Upper lobe of left lung (tissue), 6 donors: ENCODE results near the gene P3H2. TPM values are rescaled to one million over a fixed set of nuclear protein-coding genes. Genes with fewer than 3 reads are reported as not detected.
A peak's percentile ranks its signal among the peaks of the same experiment; 100 is the strongest.

Experiments
- ATAC-seq, 2 donors: fragments of 200-7000 bp; cut with Tn5 transposase; one replicate each; pipeline ENCODE4 v1.9.1; 2022; ENCODE audit warnings: mild to moderate bottlenecking in 2 of 2, moderate library complexity in 2 of 2; ENCODE audit not compliant: low FRiP score in 2 of 2
- DNase-seq, 2 donors: peaks; one replicate each; pipeline ENCODE4 v3.0.0-alpha.2; 2019 to 2020
- H3K27ac ChIP-seq, 4 donors: fragments of 200-600 bp; sonication (generic); one replicate each; pipeline ENCODE4 v1.5.1; 2016 to 2019
- H3K27me3 ChIP-seq, 4 donors: fragments of 200-600 bp; sonication (generic); one replicate each; pipeline ENCODE4 v1.5.1; 2017 to 2019
- H3K36me3 ChIP-seq, 4 donors: fragments of 200-600 bp; sonication (generic); one replicate each; pipeline ENCODE4 v1.5.1; 2016 to 2019
- H3K4me1 ChIP-seq, 4 donors: fragments of 200-600 bp; sonication (generic); one replicate each; pipeline ENCODE4 v1.5.1; 2018 to 2019
- H3K4me3 ChIP-seq, 4 donors: fragments of 200-600 bp; sonication (generic); one replicate each; pipeline ENCODE4 v1.5.1; 2017 to 2019; ENCODE audit warnings: mild to moderate bottlenecking in 2 of 4, moderate library complexity in 1 of 4
- H3K9me3 ChIP-seq, 4 donors: fragments of 200-600 bp; sonication (generic); one replicate each; pipeline ENCODE4 v1.5.1; 2018 to 2019
- EP300 ChIP-seq, 4 donors: sonication (generic); formaldehyde crosslinking; IDR thresholded peaks; one replicate each; pipeline ENCODE4 v1.5.1; 2017; ENCODE audit warnings: antibody characterized with exemption in 4 of 4, control low read depth in 2 of 4
- POLR2A ChIP-seq, 4 donors: fragments of 450-650 bp; IDR thresholded peaks; one replicate each; pipeline ENCODE4 v1.5.1; 2016 to 2017; ENCODE audit warnings: antibody characterized with exemption in 4 of 4, mild to moderate bottlenecking in 2 of 4
- POLR2AphosphoS5 ChIP-seq, 2 donors: sonication (generic); formaldehyde crosslinking; IDR thresholded peaks; one replicate each; pipeline ENCODE4 v1.5.1; 2017; ENCODE audit warnings: antibody characterized with exemption in 2 of 2
- WGBS, 2 donors: methylation state at CpG; one replicate each; pipeline ENCODE4 v1.1.5; 2017 to 2018; 5-methylcytosine and 5-hydroxymethylcytosine counted together
- total RNA-seq, 6 donors: library from RNA; depleted of rRNA in 4 of 6; stranded (reverse); fragments of >200 nt in 4 of 6; gene quantifications; one replicate each; pipeline versions ENCODE4 v1.1.0 to v1.2.1, GENCODE V29; 2016 to 2021
- TF ChIP-seq, protein P1 (sequence below), 6 experiments: fragments of 450-650 bp in 4 of 6; fragments of 200-600 bp in 2 of 6; sonication (generic) in 2 of 6; IDR thresholded peaks; one replicate each; pipeline ENCODE4 v1.5.1; 2016 to 2019; ENCODE audit warnings: antibody characterized with exemption in 6 of 6
- donor health status: DM: no; HTN: no; CAD: no; lungs with moderate emphysema.
- donor health status: DM: no; HTN: yes; CAD: no; lungs with severe emphysema.

The P3H2 gene
- total RNA-seq, 6 donors from 2014 or later: 42.2 to 114 (median 63.0) TPM

DNA sequence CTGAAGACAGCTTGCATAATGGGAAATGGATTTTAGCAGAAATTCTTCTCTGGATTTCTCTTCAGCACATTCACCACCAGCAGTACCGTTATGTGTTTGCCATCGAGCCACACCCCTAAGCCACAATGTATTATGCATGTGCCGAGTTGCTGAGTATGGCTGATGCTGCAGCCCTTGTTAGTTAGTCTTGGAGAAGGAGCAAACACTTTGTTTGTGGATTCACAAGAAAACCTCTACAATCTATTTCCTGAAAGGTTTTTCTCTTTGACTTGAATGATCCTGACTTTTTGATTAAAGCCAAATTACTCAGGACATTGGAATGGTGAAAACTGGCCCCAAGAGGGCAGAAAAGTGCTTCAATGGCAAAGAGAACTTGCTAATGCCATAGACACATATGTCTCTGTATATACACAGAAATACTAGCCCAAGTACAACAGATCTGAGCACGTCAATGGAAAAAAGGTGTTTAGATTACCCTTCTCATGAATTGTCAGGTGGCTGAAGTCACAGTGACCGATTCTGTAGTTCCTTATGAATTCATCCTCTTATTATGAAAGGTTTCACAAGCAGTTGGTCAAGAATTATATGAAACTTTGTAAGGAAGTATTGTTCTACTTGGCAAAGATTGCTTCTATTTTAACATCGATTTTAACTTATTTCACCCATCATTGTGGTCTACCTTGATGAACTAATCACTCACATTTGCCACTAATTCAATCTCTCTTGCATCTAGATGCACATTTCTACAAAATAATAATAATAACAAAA, 103.0 kb downstream of the P3H2 start:
- no peaks in the 10 kb centered on the region for H3K36me3 ChIP-seq
- peaks cover 0 to 6% (median 2%) of the 10 kb centered on the region in 4 donors for H3K4me1 ChIP-seq
- TF ChIP-seq, protein P1, sequence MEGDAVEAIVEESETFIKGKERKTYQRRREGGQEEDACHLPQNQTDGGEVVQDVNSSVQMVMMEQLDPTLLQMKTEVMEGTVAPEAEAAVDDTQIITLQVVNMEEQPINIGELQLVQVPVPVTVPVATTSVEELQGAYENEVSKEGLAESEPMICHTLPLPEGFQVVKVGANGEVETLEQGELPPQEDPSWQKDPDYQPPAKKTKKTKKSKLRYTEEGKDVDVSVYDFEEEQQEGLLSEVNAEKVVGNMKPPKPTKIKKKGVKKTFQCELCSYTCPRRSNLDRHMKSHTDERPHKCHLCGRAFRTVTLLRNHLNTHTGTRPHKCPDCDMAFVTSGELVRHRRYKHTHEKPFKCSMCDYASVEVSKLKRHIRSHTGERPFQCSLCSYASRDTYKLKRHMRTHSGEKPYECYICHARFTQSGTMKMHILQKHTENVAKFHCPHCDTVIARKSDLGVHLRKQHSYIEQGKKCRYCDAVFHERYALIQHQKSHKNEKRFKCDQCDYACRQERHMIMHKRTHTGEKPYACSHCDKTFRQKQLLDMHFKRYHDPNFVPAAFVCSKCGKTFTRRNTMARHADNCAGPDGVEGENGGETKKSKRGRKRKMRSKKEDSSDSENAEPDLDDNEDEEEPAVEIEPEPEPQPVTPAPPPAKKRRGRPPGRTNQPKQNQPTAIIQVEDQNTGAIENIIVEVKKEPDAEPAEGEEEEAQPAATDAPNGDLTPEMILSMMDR (IDR thresholded peaks at IDR 0.05): peak in 2 of 6 experiments; percentile 24 to 32
- no peak for TF ChIP-seq EP300 (IDR thresholded peaks at IDR 0.05)
- TF ChIP-seq POLR2AphosphoS5 (IDR thresholded peaks at IDR 0.05): no peak
- no peak for TF ChIP-seq POLR2A (IDR thresholded peaks at IDR 0.05)
- ATAC-seq (no peak), DNase-seq (no peak)
- no peak overlapping the region for H3K4me3 ChIP-seq
- H3K27ac ChIP-seq: no peak overlapping the region
- H3K27me3 ChIP-seq: no peaks in the 10 kb centered on the region
- WGBS, 2 donors: 43 to 54% methylated on average over 6 of the region's 6 CpGs
- H3K9me3 ChIP-seq: no peaks in the 10 kb centered on the region

DNA sequence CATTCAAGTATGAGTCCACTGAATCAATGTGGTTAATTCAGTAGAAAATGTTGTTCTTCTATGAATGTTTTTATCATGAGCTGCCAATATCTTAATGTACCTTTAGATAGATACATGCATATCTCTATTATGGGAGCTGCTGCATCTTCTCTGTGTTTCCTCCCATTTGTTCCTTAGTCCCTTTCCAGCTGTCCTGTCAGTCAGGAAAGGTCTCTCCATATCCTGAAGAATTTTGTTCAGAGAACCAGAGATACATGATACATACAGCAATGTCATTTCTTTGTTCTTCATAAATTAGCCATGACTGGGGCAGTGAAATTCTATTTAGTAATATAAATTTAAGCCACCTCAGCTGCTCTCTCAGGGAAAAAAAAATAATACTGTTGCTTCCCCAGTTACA, 103.7 kb downstream of the P3H2 start:
- no peak for TF ChIP-seq EP300 (IDR thresholded peaks at IDR 0.05)
- TF ChIP-seq, protein P1 (IDR thresholded peaks at IDR 0.05): no peak
- TF ChIP-seq POLR2A (IDR thresholded peaks at IDR 0.05): no peak
- no peak for TF ChIP-seq POLR2AphosphoS5 (IDR thresholded peaks at IDR 0.05)
- H3K27ac ChIP-seq: no peak overlapping the region
- no peak for ATAC-seq
- H3K4me1 ChIP-seq: peaks cover 0 to 6% (median 2%) of the 10 kb centered on the region in 4 donors
- H3K4me3 ChIP-seq: no peak overlapping the region
- no peaks in the 10 kb centered on the region for H3K36me3 ChIP-seq
- DNase-seq: no peak
- no peaks in the 10 kb centered on the region for H3K27me3 ChIP-seq
- no peaks in the 10 kb centered on the region for H3K9me3 ChIP-seq

DNA sequence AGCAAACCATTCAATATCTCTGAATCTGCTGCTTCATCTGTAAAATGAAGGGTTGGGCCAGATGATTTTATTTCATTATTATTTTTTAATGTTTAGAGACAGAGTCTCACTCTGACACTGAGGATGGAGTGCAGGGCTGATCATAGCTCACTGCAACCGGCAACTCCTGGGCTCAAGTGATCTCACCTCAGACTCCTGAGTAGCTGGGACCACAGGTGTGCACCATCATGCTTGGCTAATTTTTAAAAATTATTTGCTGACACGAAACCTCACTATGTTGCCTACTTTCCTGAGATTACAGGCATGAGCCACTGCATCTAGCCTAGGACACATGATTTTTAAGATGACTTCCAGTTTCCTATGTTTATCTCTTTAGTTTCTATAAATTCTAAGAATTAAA, 105.8 kb downstream of the P3H2 start:
- no peaks in the 10 kb centered on the region for H3K36me3 ChIP-seq
- DNase-seq (no peak), ATAC-seq (no peak)
- TF ChIP-seq, protein P1 (IDR thresholded peaks at IDR 0.05): no peak
- TF ChIP-seq POLR2A (IDR thresholded peaks at IDR 0.05) (no peak), EP300 (IDR thresholded peaks at IDR 0.05) (no peak), POLR2AphosphoS5 (IDR thresholded peaks at IDR 0.05) (no peak)
- H3K27me3 ChIP-seq: no peaks in the 10 kb centered on the region
- H3K4me1 ChIP-seq: peaks cover 0 to 6% (median 2%) of the 10 kb centered on the region in 4 donors
- H3K4me3 ChIP-seq: no peak overlapping the region
- H3K9me3 ChIP-seq: no peaks in the 10 kb centered on the region
- WGBS, 2 donors: 78 to 86% methylated on average over 2 of the region's 2 CpGs
- no peak overlapping the region for H3K27ac ChIP-seq

DNA sequence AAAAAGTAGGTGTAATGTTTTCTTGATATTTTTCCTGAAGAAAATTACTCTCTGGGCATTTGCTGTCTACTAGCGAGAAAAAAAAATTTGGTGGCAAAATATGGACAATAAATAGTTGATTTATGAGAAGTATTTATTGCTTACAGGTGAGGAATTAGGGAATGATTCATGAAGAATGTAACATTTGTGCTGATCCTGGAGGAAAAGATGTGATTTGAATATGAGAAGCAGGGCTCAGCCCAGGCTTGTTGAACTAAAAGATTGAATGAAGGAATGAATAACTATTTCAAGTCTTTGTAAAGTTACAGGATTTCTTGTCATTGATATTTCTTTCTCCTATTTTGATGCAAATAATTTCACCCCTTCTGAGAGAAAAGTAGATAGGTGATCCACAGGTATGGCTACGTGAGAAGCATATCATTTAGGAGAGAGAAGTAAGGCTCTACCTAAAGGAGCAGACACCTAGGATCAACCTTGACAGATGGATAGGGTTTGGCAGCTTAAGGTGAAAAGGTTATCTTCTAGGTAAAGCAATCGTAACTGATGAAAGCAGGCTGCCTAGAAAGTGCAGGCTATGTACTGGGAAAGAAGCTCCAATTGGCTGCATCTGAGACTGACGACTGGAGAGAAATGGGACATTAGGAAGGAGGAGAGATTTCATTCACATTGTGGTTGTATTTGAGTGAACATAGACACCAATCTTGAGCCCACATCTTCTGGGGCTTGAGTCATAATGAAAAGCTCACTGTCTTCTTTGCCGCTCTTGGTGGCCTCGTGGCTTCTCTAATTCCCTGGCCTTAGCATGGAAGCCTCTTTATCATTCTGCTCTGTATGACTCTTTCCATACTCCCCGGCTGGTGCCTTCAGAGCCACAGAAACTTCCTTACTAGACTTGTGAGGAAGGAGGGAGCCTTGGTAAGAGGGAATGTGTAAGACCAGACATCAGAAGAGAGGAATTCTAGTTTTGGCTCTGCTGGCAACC, 106.5 kb downstream of the P3H2 start:
- WGBS, 2 donors: 70 to 74% methylated on average over 7 of the region's 7 CpGs
- ATAC-seq: no peak
- DNase-seq: no peak
- TF ChIP-seq, protein P1 (IDR thresholded peaks at IDR 0.05): no peak
- Histone ChIP-seq H3K27ac (no peak overlapping the region), H3K4me1 (peaks cover 0 to 6% (median 2%) of the 10 kb centered on the region in 4 donors), H3K36me3 (no peaks in the 10 kb centered on the region), H3K9me3 (no peaks in the 10 kb centered on the region), H3K27me3 (no peaks in the 10 kb centered on the region), H3K4me3 (no peak overlapping the region)
